Measurements from ENCODE around the gene TSPYL2.

Gene TSPYL2

GRCh38 chrX:53093748-53094581, 11.8 kb downstream of the TSPYL2 start, which contains the start of gene KANTR:
Gene KANTR, plus strand, starts transcription at chrX:53094142. Its CDS starts 30,131 bp downstream, at chrX:53124273.
- TF ChIP-seq CTCF (IDR thresholded peaks at IDR 0.05; ENCODE audit: low read depth, low read length): no peak
- peak; percentile 81 for DNase-seq (ENCODE audit: extremely low read depth, low read depth)

- TF ChIP-seq CTCF (IDR thresholded peaks at IDR 0.05; ENCODE audit: low read depth, low read length): no peak
- no peak for DNase-seq (ENCODE audit: extremely low read depth, low read depth)
Measured at GRCh38 chrX:53094582-53094905, 12.4 kb downstream of the TSPYL2 start.

- no peak for TF ChIP-seq CTCF (IDR thresholded peaks at IDR 0.05; ENCODE audit: low read depth, low read length)
- DNase-seq (ENCODE audit: extremely low read depth, low read depth): no peak
Measured at GRCh38 chrX:53095796-53096195, 13.6 kb downstream of the TSPYL2 start.

GRCh38 chrX:53114864-53115549, 32.8 kb downstream of the TSPYL2 start:
- no peak for DNase-seq (ENCODE audit: extremely low read depth, low read depth)
- no peak for TF ChIP-seq CTCF (IDR thresholded peaks at IDR 0.05; ENCODE audit: low read depth, low read length)

- TF ChIP-seq CTCF (IDR thresholded peaks at IDR 0.05; ENCODE audit: low read depth, low read length): no peak
- no peak for DNase-seq (ENCODE audit: extremely low read depth, low read depth)
Measured at GRCh38 chrX:53115550-53115874, 33.3 kb downstream of the TSPYL2 start.

GRCh38 chrX:53116101-53116500, 33.9 kb downstream of the TSPYL2 start:
- TF ChIP-seq CTCF (IDR thresholded peaks at IDR 0.05; ENCODE audit: low read depth, low read length): no peak
- no peak for DNase-seq (ENCODE audit: extremely low read depth, low read depth)

- TF ChIP-seq CTCF (IDR thresholded peaks at IDR 0.05; ENCODE audit: low read depth, low read length): no peak
- no peak for DNase-seq (ENCODE audit: extremely low read depth, low read depth)
Measured at GRCh38 chrX:53122013-53122412, 39.8 kb downstream of the TSPYL2 start.

Measured in AG09319 (cell line).